Ecto neural progenitor cell (in vitro differentiated cells): Measurements from ENCODE around the gene NYAP1.
A peak's percentile ranks its signal among the peaks of the same experiment; 100 is the strongest.
"Not testable (repeated sequence)": the region's sequence is repeated elsewhere in the genome, so short reads cannot be mapped to it uniquely, and the experiment has no call there.

Experiments used
- DNase-seq: peaks from one replicate; pipeline ENCODE4 v3.0.0-alpha.2; 2018; ENCODE audit warnings: low spot score

Gene NYAP1

DNA sequence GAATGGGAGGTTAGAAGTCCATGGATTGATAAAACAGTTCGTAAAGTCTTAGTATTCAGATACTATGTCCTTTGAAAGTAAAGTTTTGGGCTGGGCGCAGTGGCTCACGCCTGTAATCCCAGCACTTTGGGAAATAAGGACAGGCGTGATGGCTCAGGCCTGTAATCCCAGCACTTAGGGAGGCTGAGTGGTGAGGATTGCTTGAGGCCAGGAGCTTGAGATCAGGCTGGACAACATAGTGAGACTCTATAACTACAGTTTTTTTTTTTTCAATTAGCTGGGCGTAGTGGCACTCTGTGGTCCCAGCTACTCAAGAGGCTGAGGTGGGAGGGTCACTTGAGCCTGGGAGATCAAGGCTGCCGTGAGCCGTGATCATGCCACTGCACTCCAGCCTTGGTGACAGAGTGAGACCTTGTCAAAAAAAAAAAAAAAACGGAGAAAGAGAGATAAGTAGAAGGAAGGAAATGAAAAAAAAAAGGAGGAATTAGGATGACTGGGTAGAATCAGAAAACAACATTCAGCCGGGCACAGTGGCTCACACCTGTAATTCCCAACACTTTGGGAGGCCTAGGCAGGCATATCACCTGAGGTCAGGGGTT, 29.6 kb downstream of the NYAP1 start:
- no peak for DNase-seq

DNA sequence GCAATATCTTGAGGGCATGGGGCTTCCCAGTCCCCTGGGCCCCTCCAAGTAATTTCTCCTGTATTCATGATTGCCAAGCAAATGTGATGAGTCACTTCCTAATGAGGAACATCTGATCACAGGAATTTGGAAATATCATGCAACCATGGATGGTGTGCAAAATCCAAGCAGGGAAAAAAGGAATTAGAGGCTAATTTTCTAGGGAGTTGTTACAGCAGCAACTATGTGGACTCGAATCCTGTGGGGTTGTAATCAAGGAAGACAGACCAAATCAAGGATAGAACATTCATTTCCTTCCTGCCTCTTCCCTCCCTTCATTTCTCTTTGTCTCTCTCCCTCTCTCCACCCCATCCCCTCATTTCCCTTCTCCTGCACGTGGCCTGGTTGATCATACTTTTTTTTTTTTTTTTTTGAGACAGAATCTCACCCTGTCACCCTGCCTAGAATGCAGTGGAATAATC, 31.4 kb downstream of the NYAP1 start:
- DNase-seq = no peak

DNA sequence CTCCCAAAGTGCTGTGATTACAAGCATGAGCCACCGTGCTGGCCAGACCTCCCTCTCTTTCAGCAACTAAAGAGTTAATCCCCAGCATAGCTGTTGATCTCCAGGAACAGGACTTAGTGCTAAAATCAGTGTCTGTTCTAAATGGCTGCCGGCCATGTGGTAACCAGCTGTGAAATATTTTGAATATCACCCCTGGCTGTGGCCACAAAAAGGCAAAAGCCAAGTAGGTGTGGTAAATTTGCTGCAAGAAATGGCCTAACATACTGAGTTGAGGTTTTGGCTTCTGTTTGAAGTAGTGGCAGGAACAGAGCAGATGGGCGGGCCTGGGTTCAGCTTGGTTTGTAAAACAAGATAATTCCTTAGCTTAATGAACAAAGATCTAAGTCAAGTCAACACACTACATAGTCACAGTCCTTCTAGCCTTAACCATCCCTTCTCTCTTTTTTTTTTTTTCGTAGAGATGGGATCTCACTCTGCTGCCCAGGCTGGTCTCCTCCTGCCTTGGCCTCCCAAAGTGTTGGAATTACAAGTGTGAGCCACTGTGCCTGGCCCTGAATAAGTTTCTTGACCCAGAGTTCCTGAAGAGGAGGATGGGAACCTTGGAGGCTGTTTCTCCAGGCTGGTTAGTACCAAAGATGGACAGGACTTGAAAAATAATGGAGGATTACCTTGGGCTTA, 32.5 kb downstream of the NYAP1 start:
- DNase-seq = no peak

DNA sequence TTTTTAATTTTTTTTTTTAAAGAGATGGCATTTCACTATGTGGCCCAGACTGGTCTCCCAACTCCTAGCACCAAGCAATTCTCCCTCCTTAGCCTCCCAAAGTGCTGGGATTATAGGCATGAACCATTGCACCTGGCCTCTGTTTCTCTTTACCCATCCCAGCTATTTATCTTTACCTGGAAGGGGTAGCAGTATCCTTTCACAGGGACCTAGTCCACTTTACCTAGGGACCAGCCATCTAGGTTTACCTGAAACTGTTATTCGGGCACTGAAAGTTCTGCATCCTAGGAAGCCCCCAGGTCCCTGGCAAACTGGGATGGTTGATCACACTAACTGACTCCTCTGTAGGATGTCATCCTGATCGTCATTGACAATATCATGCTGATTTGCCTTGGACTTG, 33.6 kb downstream of the NYAP1 start:
- DNase-seq = no peak

DNA sequence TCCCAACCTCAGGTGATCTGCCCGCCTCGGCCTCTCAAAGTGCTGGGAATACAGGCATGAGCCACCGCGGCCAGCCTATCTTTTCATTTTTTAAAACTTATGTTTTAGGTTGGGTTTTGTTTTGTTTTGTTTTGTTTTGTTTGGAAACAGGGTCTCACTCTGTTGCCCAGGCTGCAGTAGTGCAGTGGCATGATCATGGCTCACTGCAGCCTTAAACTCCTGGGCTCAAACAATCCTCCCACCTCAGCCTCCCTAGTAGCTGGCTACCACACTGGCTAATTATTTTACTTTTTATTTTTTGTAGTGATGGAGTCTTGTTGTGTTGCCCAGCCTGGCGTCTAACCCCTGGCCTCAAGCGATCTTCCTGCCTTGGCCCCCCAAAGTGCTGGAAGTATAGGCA, 35.9 kb downstream of the NYAP1 start:
- no peak for DNase-seq

DNA sequence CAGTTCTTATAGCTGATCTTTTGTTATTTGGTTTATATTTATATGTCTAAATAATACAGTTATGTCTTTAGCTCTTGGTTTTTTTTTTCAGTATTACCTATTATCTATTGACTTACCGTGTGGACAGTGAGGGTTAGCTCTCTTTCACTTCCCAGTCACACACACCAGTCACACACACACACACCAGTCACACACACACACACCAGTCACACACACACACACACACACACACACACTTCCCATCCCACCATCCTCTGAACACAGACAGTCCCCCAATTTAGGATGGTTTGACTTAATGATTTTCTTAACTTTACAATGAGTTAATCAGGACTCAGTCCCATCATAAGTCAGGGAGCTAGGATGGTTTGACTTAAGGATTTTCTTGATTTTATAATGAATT, 36.4 kb downstream of the NYAP1 start:
- DNase-seq = no peak

DNA sequence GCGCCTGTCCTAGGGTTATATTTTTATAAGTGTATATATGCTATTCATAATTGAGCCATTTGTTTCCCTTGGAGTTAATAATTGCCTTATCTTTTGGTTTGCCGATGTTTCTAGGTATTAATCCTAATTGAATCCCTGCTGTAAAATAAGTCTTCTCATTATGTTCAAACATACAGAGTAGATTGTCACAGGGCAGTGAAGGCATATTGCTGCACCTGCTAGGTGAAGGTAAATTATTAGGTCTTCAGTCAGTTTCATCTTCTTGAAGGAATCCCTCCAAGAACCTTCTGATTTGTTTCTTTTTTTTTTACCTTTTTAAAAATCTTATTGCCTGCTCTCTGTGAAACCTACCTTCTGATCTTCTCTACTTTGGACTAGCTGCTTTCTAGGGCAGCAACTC, 37.3 kb downstream of the NYAP1 start:
- no peak for DNase-seq

DNA sequence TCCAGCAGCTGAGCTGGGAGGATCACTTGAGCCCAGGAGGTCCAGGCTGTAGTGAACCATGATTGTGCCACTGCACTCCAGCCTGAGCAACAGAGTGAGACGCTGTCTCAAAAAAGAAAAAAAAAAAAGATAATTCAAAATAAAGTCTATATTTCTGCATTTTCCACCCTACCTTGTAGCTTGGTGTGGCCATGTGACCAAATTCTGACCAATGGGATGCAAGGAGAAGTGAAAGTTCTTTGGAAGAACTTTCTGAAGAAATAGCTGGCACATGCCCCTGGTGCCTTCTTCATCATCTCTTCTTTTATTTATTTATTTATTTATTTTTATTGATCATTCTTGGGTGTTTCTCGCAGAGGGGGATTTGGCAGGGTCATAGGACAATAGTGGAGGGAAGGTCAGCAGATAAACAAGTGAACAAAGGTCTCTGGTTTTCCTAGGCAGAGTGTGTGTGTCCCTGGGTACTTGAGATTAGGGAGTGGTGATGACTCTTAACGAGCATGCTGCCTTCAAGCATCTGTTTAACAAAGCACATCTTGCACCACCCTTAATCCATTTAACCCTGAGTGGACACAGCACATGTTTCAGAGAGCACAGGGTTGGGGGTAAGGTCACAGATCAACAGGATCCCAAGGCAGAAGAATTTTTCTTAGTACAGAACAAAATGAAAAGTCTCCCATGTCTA, 38.3 kb downstream of the NYAP1 start:
- DNase-seq = not testable (repeated sequence)

DNA sequence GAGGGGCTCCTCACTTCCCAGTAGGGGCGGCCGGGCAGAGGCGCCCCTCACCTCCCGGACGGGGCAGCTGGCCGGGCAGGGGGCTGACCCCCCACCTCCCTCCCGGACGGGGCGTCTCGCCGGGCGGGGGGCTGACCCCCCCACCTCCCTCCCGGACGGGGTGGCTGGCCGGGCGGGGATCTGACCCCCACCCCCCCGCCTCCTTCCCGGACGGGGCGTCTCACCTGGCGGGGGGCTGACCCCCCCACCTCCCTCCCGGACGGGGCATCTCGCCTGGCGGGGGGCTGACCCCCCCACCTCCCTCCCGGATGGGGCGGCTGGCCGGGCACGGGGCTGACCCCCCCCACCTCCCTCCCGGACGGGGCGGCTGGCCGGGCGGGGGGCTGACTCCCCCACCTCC, 39.5 kb downstream of the NYAP1 start:
- DNase-seq = not testable (repeated sequence)

DNA sequence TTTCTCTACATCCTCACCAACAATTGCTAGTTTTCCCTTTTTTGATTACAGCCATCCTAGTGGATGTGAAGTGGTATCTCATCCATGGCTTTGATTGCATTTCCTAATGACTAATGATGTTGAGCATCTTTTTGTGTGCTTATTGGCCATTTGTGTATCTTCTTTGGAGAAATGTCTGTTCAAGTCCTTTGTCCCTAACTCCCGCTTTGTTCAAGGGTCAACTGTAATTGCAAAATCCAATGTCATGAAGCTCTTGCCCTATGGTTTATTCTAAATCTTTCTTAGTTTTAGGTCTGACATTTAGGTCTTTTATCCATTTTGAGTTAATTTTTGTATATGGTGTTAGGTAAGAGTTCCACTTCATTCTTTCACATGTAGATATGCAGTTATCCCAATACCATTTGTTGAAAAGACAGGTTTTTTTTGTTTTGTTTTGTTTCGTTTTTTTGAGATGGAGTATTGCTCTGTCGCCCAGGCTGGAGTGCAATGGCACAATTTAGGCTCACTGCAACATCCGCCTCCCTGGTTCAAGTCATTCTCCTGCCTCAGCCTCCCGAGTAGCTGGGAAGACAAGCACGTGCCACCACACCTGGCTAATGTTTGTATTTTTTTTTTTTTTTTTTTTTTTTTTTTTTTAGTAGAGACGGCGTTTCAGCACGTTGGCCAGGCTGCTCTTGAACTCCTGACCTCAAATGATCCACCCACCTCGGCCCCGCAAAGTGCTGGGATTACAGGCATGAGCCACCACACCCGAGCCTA, 44.6 kb downstream of the NYAP1 start:
- DNase-seq = not testable (repeated sequence)

DNA sequence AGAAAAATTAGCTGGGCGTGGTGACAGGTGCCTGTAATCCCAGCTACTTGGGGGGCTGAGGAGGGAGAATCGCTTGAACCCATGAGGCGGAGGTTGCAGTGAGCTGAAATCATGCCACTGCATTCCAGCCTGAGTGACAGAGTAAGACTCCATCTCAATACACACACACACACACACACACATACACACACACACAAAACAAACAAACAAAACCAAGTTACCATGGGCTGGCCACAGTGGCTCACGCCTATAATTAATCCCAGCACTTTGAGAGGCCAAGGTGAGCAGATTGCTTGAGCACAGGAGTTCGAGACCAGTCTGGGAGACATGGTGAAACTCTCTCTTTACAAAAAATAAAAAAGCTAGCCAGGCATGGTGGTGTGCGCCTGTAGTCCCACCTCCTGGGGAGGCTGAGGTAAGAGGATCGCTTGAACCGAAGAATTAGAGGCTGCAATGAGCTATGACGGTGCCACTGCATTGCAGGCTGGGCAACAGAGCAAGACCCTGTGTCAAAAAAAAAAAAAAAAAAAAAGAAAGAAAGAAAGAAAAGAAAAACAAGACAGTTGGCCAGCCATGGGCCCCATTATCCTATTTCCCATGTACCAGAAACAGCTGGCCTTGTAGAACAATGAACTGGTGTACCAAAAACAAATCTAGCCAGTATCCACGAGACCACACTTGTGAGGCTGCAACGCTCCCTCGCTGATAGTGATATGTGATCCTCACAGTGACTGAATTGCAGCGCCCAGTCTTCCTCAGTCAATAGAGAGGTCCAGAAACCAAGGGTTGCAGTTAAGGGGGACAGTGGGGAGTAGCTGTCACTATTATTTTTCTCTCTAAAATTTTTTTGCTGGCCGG, 48.7 kb downstream of the NYAP1 start:
- no peak for DNase-seq

DNA sequence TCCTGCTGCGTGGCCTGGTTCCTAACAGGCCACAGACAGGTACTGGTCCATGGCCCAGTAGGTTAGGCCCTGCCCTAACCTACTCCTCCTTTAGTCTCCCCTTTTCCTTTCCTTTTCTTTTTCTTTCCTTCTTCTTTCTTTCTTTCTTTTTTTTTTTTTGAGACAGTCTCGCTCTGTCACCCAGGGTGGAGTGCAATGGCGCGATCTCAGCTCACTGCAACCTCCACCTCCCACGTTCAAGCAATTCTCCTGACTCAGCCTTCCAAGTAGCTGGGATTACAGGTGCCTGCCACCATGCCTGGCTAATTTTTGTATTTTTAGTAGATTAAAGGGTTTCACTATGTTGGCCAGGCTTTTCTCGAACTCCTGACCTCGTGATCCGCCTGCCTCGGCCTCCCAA, 52.3 kb downstream of the NYAP1 start:
- not testable (repeated sequence) for DNase-seq

DNA sequence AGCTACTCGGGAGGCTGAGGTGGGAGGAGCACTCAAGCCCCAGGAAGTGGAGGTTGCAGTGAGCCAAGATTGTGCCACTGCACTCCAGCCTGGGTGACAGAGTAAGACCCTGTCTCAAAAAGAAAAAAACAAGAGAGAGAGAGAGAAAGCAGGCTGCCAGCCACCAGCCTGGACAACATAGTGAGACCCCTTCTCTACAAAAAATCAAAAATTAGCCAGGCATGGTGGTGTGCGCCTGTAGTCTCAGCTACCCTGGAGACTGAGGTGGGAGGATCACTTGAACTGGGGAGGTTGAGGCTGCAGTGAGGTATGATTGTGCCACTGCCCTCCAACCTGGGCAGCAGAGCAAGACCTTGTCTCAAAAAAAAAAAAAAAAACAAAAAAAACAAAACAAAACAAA, 53.0 kb downstream of the NYAP1 start:
- DNase-seq = not testable (repeated sequence)

DNA sequence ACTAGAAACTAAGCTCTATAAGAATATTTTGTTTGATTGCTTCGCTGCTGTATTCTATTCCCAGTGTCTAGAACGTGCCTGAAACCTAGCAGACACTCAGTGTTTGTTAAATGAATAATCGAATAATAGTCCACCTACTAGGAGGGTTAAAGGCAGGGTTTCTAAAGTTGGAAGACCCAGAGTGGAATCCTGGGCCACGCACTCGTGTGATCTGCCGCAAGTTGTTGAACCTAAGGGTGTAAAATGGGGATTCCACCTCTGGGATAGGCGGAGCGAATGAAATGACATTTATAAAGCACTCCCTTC, 54.6 kb downstream of the NYAP1 start:
- no peak for DNase-seq

DNA sequence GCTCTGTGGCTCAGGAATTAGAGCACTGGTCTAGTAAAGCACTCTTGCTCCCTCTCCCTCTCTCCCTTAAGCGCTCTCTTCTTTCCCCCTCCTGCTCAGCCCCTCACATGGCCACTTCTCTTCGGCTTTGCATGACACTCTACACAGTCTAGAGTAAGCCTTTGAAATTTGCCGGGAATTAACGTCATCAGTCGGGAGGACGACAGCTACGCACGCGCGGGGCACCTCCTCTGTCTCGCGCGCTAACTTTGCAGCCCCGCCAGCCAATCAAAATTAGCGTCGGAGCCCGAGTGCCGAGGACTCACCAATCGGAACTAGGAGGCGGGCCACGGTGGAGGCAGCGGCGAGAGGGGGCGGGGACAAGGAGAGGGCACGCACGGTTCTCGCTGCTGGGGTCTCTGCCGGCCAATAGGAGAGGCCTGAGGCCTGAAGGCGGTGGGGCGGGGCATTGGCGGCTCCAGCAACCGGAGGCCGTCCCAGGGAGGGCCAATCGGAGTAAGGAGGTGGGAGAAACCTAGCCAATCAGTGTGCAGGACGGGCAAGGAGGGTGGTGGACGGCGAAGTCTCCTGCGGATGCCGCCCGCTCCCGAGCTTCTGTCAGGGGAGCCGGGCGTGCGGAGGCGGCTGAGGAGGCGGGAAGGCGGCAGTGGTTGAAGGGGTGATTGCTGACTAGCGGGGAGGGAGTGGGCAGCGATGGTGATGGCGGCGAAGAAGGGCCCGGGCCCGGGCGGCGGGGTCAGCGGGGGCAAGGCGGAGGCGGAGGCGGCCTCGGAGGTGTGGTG, 55.1 kb downstream of the NYAP1 start, which contains the start of gene AGFG2:
AGFG2 (plus strand) TSS at position 550 of the 782 bp plus-strand sequence; CDS start at position 694, 144 bp downstream.
- DNase-seq = peak; percentile 100

DNA sequence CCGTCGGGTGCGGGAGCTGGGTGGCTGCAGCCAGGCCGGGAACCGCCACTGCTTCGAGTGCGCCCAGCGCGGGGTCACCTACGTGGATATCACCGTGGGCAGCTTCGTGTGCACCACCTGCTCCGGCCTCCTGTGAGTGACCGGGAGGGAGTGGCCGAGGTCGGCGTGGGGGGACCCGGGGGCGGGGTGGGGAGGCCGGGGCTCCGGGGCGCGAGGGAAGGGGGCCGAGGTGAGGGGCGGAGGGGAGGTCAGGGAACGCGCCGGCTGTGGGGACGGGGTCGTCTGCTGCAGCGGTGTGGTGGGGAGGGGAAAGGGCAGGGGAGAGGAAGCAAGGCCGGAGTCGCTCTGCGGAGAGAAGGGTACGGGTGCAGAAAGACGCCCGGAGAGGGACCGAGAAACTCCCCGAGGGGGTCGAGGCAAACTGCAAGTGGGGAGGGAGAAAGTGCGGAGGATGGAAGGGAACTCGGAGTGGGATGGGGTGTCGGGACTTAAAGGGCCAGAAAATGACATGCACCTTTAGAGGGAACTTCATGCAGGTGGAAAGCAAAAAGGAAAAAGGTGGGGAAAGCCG, 55.8 kb downstream of the NYAP1 start:
- DNase-seq = no peak

DNA sequence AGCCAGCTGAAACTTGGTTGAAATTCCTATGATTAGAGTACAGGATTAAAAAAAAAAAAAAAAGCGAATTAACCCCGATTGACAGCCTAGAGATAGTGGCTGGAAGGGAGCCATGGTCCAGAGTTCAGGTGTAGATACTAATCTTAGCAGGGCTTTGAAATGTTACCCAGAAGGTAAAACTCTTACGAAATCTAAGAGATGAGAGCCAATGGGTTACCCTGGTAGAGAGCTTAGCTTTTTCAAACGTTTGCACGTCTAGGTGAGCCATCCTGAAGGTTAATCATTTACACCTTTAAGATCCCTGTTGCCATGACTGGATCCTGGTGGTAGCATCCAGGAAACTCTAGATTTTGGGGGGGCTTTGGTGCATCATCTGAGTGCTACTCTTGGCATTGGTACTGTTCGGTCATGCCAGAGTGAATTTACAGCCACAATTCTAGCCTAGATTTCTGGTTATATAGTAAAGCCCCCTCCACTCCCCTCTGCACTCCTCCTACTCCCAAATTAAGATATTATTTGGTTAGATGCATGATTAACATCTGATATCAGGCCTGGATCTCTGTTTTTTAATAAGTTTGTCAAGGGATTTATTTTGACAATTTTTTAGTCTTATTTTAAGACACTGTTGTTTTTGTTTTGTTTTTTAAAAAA, 56.5 kb downstream of the NYAP1 start:
- no peak for DNase-seq

DNA sequence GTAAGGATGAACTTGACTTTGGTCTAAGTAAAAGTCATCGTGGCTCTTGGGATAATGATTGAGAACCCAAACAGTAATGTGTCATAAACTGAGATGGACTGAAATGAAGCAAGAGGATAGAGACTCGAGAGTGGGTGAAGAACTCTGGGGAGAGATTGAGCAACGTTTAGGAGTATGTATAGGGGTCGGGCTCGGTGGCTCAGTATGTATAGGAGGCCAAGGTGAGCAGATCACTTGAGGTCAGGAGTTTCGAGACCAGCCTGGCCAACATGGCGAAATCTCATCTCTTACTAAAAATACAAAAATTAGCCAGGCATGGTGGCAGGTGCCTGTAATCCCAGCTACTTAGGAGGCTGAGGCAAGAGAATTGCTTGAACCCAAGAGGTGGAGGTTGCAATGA, 57.6 kb downstream of the NYAP1 start:
- not testable (repeated sequence) for DNase-seq

DNA sequence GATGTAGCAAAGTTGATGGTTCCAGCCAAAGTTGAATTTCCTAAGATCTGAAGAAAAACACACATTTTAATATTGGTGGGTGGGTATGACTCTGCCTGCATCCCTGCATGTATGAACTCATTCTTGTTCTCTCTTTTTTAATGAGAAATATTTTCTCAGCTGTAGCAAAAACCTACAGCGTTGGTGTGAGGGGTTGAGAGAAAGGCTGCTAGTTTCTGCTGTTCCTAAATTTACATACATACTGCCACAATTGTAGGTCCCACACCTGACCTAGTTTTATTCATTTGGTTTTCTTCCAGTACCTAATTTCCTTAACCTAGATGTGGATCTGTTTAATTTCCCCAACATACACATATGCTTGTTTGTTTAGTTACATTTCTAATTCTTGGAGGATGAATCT, 59.9 kb downstream of the NYAP1 start:
- no peak for DNase-seq

DNA sequence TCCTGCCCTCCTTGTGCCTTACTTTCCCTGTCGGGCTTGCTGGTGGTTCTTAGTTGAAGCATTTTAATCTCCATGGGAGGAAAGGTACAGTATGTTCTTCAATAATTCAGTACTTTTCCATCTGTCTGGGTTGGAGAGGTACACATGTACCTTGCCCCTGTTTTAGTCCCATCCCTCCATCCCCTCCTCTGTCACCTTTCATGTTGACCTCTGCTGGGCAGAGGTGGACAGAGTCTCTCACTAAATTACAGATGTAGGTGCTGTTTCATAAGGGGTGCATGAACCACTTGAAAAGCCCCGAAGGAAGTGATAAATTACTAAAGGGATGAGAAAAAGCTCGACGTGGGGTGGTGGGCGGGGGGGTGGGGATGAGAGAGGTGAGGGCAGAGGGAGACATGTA, 60.7 kb downstream of the NYAP1 start:
- DNase-seq = no peak
